ENCODE data around the gene NDUFS6.

- TF ChIP-seq CTCF (IDR thresholded peaks at IDR 0.05 in 8 of 11, conservative IDR thresholded peaks at IDR 0.05 in 3 of 11) (no peak), POLR2A (IDR thresholded peaks at IDR 0.05) (no peak)
These were observed 8.4 kb upstream of the NDUFS6 start for GRCh38 chr5:1792842-1793266.
